Stimulated activated effector memory CD8-positive, alpha-beta T cell treated with anti-CD3 and anti-CD28 coated beads, Interleukin-12 subunit alpha, Interleukin-12 subunit beta, amount 100 ng/mL, for 72 hours (primary cell): ENCODE data around the gene ANKRD42.
"Not testable (repeated sequence)": the region's sequence is repeated elsewhere in the genome, so short reads cannot be mapped to it uniquely, and the experiment has no call there.

Experiments used
- ATAC-seq: fragments of 150-1000 bp; cut with Tn5 transposase; 2 replicates; pipeline ENCODE4 v1.10.0; 2021
- DNase-seq, 2 donors: peaks; one replicate each; pipeline ENCODE4 v3.0.0; 2021 to 2022; ENCODE audit warnings: low spot score in 2 of 2
- H3K27ac Mint-ChIP-seq: one replicate; pipeline ENCODE4 v1.8.0; 2022; ENCODE audit warnings: mild to moderate bottlenecking, mixed read lengths
- H3K36me3 Mint-ChIP-seq: one replicate; pipeline ENCODE4 v1.8.0; 2022; ENCODE audit warnings: mild to moderate bottlenecking, mixed read lengths
- H3K4me1 Mint-ChIP-seq: one replicate; pipeline ENCODE4 v1.8.0; 2022; ENCODE audit warnings: mixed read lengths
- H3K4me3 Mint-ChIP-seq: one replicate; pipeline ENCODE4 v1.8.0; 2022; ENCODE audit warnings: mild to moderate bottlenecking, mixed read lengths
- H3K9me3 Mint-ChIP-seq: one replicate; pipeline ENCODE4 v1.8.0; 2022; ENCODE audit warnings: mixed read lengths

The ANKRD42 gene

DNA sequence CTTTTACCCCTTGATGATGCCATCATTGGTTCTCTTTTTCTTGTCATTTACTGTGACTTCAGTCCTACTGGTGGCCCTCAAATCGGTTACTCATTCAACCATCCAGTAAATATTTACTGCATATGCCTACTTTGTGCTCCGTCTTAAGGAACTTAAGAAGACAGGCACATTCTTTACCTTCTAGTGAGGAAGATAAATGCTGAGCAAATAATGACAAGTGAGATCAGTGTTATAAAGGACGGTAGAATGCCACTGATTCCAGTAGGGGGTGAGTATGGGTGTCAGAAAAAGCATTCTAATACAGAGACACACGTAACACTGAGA, 1.6 kb downstream of the ANKRD42 start:
- Mint-ChIP-seq H3K27ac (peak overlapping the region; percentile 98), H3K36me3 (peaks cover 39% of the 10 kb centered on the region), H3K9me3 (no peaks in the 10 kb centered on the region), H3K4me3 (peak overlapping the region; percentile 99), H3K4me1 (peaks cover 47% of the 10 kb centered on the region)
- ATAC-seq: no peak
- no peak for DNase-seq

GRCh38 chr11:83195649-83196048, 2.1 kb downstream of the ANKRD42 start:
- Mint-ChIP-seq H3K9me3 (no peaks in the 10 kb centered on the region), H3K4me3 (peak overlapping the region; percentile 99), H3K36me3 (peaks cover 33% of the 10 kb centered on the region), H3K27ac (peak overlapping the region; percentile 98), H3K4me1 (peaks cover 47% of the 10 kb centered on the region)
- ATAC-seq (no peak), DNase-seq (no peak)

DNA sequence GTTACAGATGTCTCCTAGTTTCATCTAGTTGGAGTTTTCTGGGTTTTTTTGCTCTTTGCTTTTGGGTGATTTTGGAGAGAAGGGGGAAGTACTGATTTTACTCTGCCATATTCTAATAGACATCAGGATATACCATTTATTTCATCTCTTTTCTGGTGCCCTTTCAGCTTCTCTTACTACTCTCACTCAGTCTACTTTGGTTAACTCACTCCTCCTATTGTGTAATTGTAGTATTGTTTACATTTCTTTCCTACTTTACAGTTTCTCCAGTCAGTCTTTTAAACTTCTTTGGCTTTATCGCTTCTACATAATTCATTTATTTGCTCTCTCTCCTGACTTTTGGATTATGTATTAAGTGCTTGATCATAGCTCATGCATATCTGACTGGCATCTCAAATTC, 6.5 kb downstream of the ANKRD42 start:
- Mint-ChIP-seq H3K27ac (no peak overlapping the region), H3K9me3 (no peaks in the 10 kb centered on the region), H3K4me3 (no peak overlapping the region), H3K36me3 (no peaks in the 10 kb centered on the region), H3K4me1 (peaks cover 21% of the 10 kb centered on the region)
- DNase-seq: no peak
- no peak for ATAC-seq

DNA sequence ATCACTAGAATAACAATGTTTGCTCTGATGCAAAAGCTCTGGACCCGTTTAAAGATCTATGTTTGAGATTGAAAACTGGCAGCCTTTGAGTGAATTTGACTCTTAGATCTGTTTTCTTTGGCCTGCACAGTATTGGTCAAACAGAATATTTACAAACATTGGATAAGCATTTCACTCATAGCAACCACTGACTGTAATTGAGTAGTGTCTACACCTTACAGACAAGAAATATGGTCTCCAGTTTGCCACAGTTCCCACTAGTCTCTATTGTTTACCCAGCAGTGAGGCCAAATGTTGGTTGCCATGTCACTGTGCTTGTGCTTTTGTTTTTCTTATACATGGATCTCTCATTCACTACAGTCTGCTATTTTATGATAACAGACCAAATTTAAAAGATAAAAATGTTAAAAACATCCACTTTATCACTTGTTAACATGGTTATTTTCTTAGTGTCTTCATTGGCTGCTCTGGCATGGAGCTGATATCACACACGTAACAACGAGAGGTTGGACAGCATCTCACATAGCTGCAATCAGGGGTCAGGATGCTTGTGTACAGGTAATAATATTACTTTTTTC, 12.2 kb downstream of the ANKRD42 start:
- Mint-ChIP-seq H3K4me1 (no peaks in the 10 kb centered on the region), H3K27ac (no peak overlapping the region), H3K4me3 (no peak overlapping the region), H3K36me3 (no peaks in the 10 kb centered on the region), H3K9me3 (no peaks in the 10 kb centered on the region)
- ATAC-seq (no peak), DNase-seq (no peak)

DNA sequence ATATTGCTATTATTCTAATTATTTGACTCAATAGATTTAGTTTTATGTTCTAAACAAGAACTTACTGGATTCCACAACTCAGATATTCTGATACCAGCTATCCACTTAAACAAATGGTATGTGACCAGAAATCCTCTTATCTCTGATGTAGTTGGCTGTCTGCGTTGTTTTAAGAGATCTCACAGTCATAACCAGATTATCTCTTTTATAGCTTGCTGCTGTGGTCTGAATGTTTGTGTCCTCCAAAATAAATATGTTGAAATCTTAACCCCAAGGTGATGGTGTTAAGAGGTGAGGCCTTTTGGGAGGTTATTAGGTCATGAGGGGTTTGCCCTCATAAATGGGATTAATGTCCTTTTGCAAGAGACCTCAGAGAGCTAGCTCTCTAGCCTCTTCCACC, 12.7 kb downstream of the ANKRD42 start:
- no peak overlapping the region for H3K27ac Mint-ChIP-seq
- no peaks in the 10 kb centered on the region for H3K4me1 Mint-ChIP-seq
- DNase-seq: no peak
- ATAC-seq: no peak
- H3K36me3 Mint-ChIP-seq: no peaks in the 10 kb centered on the region
- no peak overlapping the region for H3K4me3 Mint-ChIP-seq
- no peaks in the 10 kb centered on the region for H3K9me3 Mint-ChIP-seq

GRCh38 chr11:83206771-83207382, 13.4 kb downstream of the ANKRD42 start:
- peak overlapping the region; percentile 26 for H3K27ac Mint-ChIP-seq
- H3K36me3 Mint-ChIP-seq: not testable (repeated sequence)

DNA sequence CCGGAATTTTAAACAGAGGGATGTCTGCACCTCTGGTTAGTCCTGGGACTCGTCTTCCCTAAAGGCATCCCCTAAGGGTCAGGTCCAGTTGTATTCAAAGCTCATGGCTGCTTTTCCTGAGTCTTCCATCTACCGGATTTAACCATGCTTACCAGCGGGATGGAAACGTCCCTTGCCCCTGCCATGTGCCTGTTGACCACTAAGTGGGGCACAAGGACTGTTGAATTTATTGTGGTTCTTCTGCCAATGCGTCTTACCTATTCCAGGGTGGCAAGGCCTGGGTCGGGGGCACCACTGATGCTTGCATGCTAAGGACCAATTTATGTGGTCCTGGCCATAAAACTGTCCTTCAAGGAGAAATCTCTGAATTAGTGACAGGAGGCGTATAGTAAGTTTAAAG, 25.6 kb downstream of the ANKRD42 start:
- H3K36me3 Mint-ChIP-seq: peaks cover 8% of the 10 kb centered on the region
- DNase-seq: no peak
- ATAC-seq: no peak
- no peak overlapping the region for H3K27ac Mint-ChIP-seq
- H3K4me1 Mint-ChIP-seq: no peaks in the 10 kb centered on the region
- H3K4me3 Mint-ChIP-seq: no peak overlapping the region
- no peaks in the 10 kb centered on the region for H3K9me3 Mint-ChIP-seq

More at GRCh38 chr11:83206771-83207382, 13.4 kb downstream of the ANKRD42 start:
- not testable (repeated sequence) for H3K9me3 Mint-ChIP-seq, ATAC-seq, H3K4me3 Mint-ChIP-seq, DNase-seq, H3K4me1 Mint-ChIP-seq

GRCh38 chr11:83220260-83220659, 26.7 kb downstream of the ANKRD42 start:
- no peak overlapping the region for H3K4me3 Mint-ChIP-seq
- no peaks in the 10 kb centered on the region for H3K9me3 Mint-ChIP-seq
- H3K36me3 Mint-ChIP-seq: no peaks in the 10 kb centered on the region
- no peak for ATAC-seq
- no peak for DNase-seq
- H3K27ac Mint-ChIP-seq: no peak overlapping the region
- no peaks in the 10 kb centered on the region for H3K4me1 Mint-ChIP-seq

DNA sequence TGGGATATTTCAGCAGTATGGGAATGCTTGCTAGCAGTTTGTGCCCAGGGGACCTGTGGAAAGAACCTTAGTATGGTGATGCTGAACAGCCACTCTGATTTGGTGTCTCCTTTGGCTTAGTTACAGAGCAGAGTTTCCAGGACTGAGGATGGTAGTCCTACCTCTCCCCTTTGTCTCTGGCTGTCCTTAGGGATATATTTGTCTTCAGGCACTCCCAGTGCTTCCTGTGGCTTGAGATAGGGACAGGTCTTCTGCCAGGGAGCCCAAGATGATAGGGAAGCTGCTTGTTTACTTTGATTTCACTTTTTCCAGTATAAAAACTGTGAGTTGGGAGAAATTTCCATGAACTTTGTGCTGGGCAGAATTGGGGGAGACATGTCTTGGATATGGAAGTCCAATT, 28.2 kb downstream of the ANKRD42 start:
- H3K36me3 Mint-ChIP-seq: no peaks in the 10 kb centered on the region
- no peak overlapping the region for H3K4me3 Mint-ChIP-seq
- ATAC-seq (no peak), DNase-seq (no peak)
- H3K4me1 Mint-ChIP-seq: no peaks in the 10 kb centered on the region
- H3K9me3 Mint-ChIP-seq: no peaks in the 10 kb centered on the region
- H3K27ac Mint-ChIP-seq: no peak overlapping the region

GRCh38 chr11:83222499-83222898, 29.0 kb downstream of the ANKRD42 start:
- Mint-ChIP-seq H3K4me1 (no peaks in the 10 kb centered on the region), H3K36me3 (no peaks in the 10 kb centered on the region), H3K4me3 (no peak overlapping the region), H3K27ac (no peak overlapping the region), H3K9me3 (no peaks in the 10 kb centered on the region)
- DNase-seq (no peak), ATAC-seq (no peak)

DNA sequence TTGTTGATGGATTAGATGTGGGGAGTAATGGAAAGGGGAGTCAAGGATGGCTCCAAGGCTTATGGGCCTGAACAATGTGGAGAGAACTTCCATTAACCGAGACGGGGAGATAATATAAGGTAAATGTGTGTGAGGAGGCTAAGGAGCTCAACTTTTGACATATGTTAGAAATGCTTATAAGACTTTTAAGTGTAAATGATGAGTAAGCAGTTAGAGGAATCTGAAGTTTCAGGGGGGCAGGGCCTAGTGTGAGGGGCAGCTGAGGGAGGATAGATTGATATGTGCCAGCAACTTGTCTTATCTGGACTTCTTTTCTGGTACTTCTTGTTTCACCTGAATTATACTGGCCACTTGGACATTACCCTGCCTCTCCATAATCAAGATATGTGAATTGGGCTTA, 29.9 kb downstream of the ANKRD42 start:
- H3K9me3 Mint-ChIP-seq: no peaks in the 10 kb centered on the region
- no peak overlapping the region for H3K4me3 Mint-ChIP-seq
- no peaks in the 10 kb centered on the region for H3K4me1 Mint-ChIP-seq
- no peak overlapping the region for H3K27ac Mint-ChIP-seq
- H3K36me3 Mint-ChIP-seq: no peaks in the 10 kb centered on the region
- ATAC-seq (no peak), DNase-seq (no peak)

GRCh38 chr11:83235825-83236224, 42.3 kb downstream of the ANKRD42 start:
- Mint-ChIP-seq H3K4me1 (no peaks in the 10 kb centered on the region), H3K4me3 (no peak overlapping the region), H3K9me3 (no peaks in the 10 kb centered on the region), H3K36me3 (no peaks in the 10 kb centered on the region), H3K27ac (no peak overlapping the region)
- DNase-seq (no peak), ATAC-seq (no peak)

GRCh38 chr11:83238111-83238510, 44.6 kb downstream of the ANKRD42 start:
- no peak overlapping the region for H3K27ac Mint-ChIP-seq
- H3K4me3 Mint-ChIP-seq: no peak overlapping the region
- DNase-seq (no peak), ATAC-seq (no peak)
- no peaks in the 10 kb centered on the region for H3K9me3 Mint-ChIP-seq
- no peaks in the 10 kb centered on the region for H3K36me3 Mint-ChIP-seq
- no peaks in the 10 kb centered on the region for H3K4me1 Mint-ChIP-seq

GRCh38 chr11:83241291-83241946, 47.9 kb downstream of the ANKRD42 start:
- H3K4me1 Mint-ChIP-seq: no peaks in the 10 kb centered on the region
- no peaks in the 10 kb centered on the region for H3K9me3 Mint-ChIP-seq
- H3K36me3 Mint-ChIP-seq: no peaks in the 10 kb centered on the region
- H3K4me3 Mint-ChIP-seq: no peak overlapping the region
- peak; percentile 49 for ATAC-seq
- H3K27ac Mint-ChIP-seq: no peak overlapping the region
- DNase-seq: no peak

- H3K4me3 Mint-ChIP-seq: no peak overlapping the region
- H3K36me3 Mint-ChIP-seq: no peaks in the 10 kb centered on the region
- H3K9me3 Mint-ChIP-seq: no peaks in the 10 kb centered on the region
- no peak for DNase-seq
- no peak overlapping the region for H3K27ac Mint-ChIP-seq
- ATAC-seq: no peak
- H3K4me1 Mint-ChIP-seq: peaks cover 6% of the 10 kb centered on the region
Measured at GRCh38 chr11:83249445-83249844, 55.9 kb downstream of the ANKRD42 start.

DNA sequence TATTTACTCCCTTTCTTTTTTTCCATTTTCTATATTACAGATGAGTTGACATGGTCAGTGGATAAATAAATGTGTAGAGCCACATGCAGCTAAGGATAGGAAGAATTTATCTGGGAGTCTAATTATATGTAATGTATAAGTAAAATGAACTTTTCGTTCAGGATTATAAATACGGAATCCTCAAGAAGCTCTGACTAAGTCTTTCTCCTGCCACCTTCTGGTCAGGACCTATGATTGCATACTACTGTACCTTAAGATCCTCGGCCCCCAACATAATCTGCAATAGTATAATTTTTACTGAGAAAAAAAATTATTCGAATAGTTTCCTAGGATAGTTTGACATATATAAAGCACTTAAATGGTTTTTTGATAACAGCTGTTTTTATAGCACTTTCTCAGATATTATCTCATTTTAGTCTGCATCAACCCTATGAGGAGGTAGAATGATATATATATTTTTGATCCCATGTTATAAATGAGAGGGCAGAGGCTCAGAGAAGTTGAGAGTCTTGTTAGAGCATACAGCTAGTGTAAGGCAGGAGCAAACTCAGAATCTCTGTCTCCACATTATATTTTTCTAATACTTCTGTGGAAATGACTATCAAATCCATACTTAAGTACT, 56.6 kb downstream of the ANKRD42 start:
- Mint-ChIP-seq H3K36me3 (no peaks in the 10 kb centered on the region), H3K27ac (no peak overlapping the region), H3K4me1 (peaks cover 6% of the 10 kb centered on the region), H3K4me3 (no peak overlapping the region), H3K9me3 (no peaks in the 10 kb centered on the region)
- DNase-seq (no peak), ATAC-seq (peak; percentile 58)
